ENCODE results near the gene SYCE3.

Gene SYCE3

GRCh38 chr22:50603511-50604255, 41.0 kb upstream of the SYCE3 start (continued):
- TF ChIP-seq PRDM10 (tag by site-specific recombination; IDR thresholded peaks at IDR 0.05) (no peak), ZNF600 (tag by site-specific recombination; IDR thresholded peaks at IDR 0.05) (no peak), ZNF221 (tag by site-specific recombination; IDR thresholded peaks at IDR 0.05; ENCODE audit: borderline replicate concordance) (no peak), ZNF138 (tag by site-specific recombination; IDR thresholded peaks at IDR 0.05; ENCODE audit: borderline replicate concordance) (no peak), YY1 (tag by site-specific recombination; IDR thresholded peaks at IDR 0.05) (no peak)

- TF ChIP-seq PATZ1 (tag by site-specific recombination; IDR thresholded peaks at IDR 0.05) (no peak), ZNF132 (tag by site-specific recombination; IDR thresholded peaks at IDR 0.05; ENCODE audit: borderline replicate concordance) (no peak), ZNF449 (tag by site-specific recombination; IDR thresholded peaks at IDR 0.05) (no peak), ZSCAN4 (tag by site-specific recombination; IDR thresholded peaks at IDR 0.05) (no peak), MEIS1 (CRISPR knock-in tag; IDR thresholded peaks at IDR 0.05; ENCODE audit: borderline replicate concordance) (no peak)
- CTCF ChIA-PET, result interaction anchor here (0.6 to 1.2 kb wide), 4 partner anchors 12 to 359 kb away, joined by 3 to 7 read pairs (median 6); partner anchors contain the start of gene SYCE3
Observed at GRCh38 chr22:50602338-50602700, 39.6 kb upstream of the SYCE3 start.

GRCh38 chr22:50601669-50602337, 39.1 kb upstream of the SYCE3 start:
- no peak overlapping the region for H3K4me3 ChIP-seq (ENCODE audit: low read depth, low read length)
- peaks cover 0 to 51% of the 10 kb centered on the region in 2 experiments; a peak in 1 of 3 replicates for H3K36me3 ChIP-seq (ENCODE audit: control insufficient read depth in 2 of 2, insufficient read depth in 1 of 2, low read length in 2 of 2)
- ChIA-PET CTCF (interaction anchor here (0.8 to 1.2 kb wide), 5 partner anchors 11 to 130 kb away, joined by 3 to 7 read pairs (median 4); partner anchors contain the start of genes SCO2 and SYCE3), POLR2A (interaction anchor here (1.5 kb wide), 1 partner anchor 11 kb away, joined by 6 read pairs; no protein-coding TSS in a partner anchor)
- H3K9me3 ChIP-seq (ENCODE audit: control insufficient read depth, insufficient read depth, low read depth, low read length), result no peaks in the 10 kb centered on the region
- H3K4me1 ChIP-seq (ENCODE audit: control insufficient read depth, insufficient read depth, low read length), result 0 out of 2 replicates have a peak, but pooled peaks cover 3% of the 10 kb centered on the region
- H3K27ac ChIP-seq (ENCODE audit: extremely low read depth, low read depth, low read length), result no peak overlapping the region
- TF ChIP-seq ZNF138 (tag by site-specific recombination; IDR thresholded peaks at IDR 0.05; ENCODE audit: borderline replicate concordance) (no peak), MEIS1 (CRISPR knock-in tag; IDR thresholded peaks at IDR 0.05; ENCODE audit: borderline replicate concordance) (no peak), ZIC2 (tag by site-specific recombination; IDR thresholded peaks at IDR 0.05) (0 out of 2 replicates have a peak, but pooled peaks have one; percentile 3), ZNF473 (tag by site-specific recombination; IDR thresholded peaks at IDR 0.05) (no peak), ZNF350 (tag by site-specific recombination; IDR thresholded peaks at IDR 0.05) (no peak), SP2 (tag by site-specific recombination; IDR thresholded peaks at IDR 0.05) (peak; percentile 10; the same call in 1 of the 2 replicates), ZNF629 (tag by site-specific recombination; IDR thresholded peaks at IDR 0.05) (peak; percentile 58), KLF1 (tag by site-specific recombination; IDR thresholded peaks at IDR 0.05) (no peak), ZEB2 (tag by site-specific recombination; IDR thresholded peaks at IDR 0.05) (no peak), ZBTB17 (tag by site-specific recombination; IDR thresholded peaks at IDR 0.05) (0 out of 2 replicates have a peak, but pooled peaks have one; percentile 16), PRDM4 (tag by site-specific recombination; IDR thresholded peaks at IDR 0.05) (peak; percentile 94)

More at GRCh38 chr22:50602338-50602700, 39.6 kb upstream of the SYCE3 start:
- Histone ChIP-seq H3K4me1 (ENCODE audit: control insufficient read depth, insufficient read depth, low read length) (0 out of 2 replicates have a peak, but pooled peaks cover 3% of the 10 kb centered on the region), H3K4me3 (ENCODE audit: low read depth, low read length) (no peak overlapping the region), H3K36me3 (ENCODE audit: control insufficient read depth in 2 of 2, insufficient read depth in 1 of 2, low read length in 2 of 2) (peaks cover 0 to 51% of the 10 kb centered on the region in 2 experiments; a peak in 1 of 3 replicates), H3K27ac (ENCODE audit: extremely low read depth, low read depth, low read length) (no peak overlapping the region), H3K9me3 (ENCODE audit: control insufficient read depth, insufficient read depth, low read depth, low read length) (no peaks in the 10 kb centered on the region)
- POLR2A ChIA-PET, result interaction anchor here (1.5 kb wide), 1 partner anchor 11 kb away, joined by 6 read pairs; no protein-coding TSS in a partner anchor
